ENCODE results near the gene ATP10A.

DNA sequence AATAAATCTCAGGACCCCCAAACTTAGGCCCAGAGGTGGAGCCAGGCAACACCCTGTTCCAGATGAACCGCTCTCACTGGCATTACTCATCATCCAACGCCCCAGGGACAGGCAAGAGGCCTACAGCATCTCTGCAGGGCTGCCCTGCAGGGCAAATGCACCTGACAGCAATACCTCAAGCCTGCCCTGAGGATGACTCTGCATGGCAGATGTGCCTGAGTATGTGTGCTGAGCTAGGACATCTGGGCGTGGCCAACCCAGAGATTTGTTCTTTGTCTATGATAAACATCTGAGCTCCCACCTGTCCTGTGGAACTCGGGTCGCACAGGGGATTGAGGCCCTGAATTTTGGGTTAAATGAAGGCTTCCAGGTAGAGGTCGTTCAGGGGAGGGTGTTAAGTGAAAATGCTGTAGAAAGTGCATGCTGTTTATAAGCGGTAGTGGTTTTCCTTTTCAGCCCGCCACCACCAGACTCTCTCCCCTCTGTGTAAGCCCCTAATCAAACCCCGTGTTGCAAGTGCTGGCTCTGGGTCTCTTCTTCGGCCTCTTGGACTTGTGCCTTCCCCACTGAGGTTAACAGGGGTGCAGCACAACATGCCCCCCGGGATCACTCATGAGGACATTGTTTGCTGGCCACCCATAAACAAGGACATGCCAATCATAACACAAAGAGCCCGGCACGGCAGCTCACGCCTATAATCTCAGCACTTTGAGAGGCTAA lies 92.3 kb downstream of the ATP10A start:
- TF ChIP-seq, protein P1, sequence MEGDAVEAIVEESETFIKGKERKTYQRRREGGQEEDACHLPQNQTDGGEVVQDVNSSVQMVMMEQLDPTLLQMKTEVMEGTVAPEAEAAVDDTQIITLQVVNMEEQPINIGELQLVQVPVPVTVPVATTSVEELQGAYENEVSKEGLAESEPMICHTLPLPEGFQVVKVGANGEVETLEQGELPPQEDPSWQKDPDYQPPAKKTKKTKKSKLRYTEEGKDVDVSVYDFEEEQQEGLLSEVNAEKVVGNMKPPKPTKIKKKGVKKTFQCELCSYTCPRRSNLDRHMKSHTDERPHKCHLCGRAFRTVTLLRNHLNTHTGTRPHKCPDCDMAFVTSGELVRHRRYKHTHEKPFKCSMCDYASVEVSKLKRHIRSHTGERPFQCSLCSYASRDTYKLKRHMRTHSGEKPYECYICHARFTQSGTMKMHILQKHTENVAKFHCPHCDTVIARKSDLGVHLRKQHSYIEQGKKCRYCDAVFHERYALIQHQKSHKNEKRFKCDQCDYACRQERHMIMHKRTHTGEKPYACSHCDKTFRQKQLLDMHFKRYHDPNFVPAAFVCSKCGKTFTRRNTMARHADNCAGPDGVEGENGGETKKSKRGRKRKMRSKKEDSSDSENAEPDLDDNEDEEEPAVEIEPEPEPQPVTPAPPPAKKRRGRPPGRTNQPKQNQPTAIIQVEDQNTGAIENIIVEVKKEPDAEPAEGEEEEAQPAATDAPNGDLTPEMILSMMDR (conservative IDR thresholded peaks at IDR 0.05; ENCODE audit: low read length) = no peak
- no peak for TF ChIP-seq EZH2phosphoT487 (IDR thresholded peaks at IDR 0.05; ENCODE audit: borderline replicate concordance, low read depth, low read length)
